ENCODE measurements around the gene CYB5D1. TPM values are rescaled to one million over a fixed set of nuclear protein-coding genes. Genes with fewer than 3 reads are reported as not detected.

CYB5D1 gene
- total RNA-seq, 1 experiment from 2014 or later = 18.7 TPM

DNA sequence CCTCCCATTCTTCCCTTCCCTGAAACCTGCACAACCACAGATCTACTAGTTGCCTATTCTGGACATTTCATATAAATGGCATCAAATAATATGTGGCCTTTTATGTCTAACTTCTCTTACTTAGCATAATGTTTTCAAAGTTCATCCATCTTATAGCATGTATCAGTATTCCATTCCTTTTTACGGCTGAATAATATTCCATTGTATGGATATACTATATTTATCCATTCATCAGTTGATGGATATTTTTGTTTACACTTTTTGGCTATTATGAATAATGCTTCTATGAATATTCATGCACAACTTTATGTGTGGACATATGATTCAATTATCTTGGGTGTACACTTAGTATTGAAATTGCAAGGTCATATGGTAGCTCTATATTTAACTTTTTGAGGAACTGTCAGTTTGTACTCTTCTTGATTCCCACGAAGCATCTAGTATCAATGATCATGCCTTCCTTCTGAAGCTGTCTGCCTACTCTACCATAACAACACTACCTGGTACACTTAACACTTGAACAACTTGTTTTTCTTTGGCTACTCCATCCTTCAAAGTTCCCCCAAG, 18.1 kb downstream of the CYB5D1 start:
- intact Hi-C loops (cut with micrococcal nuclease; ENCODE audit: unreplicated experiment) = no loop called here
- DNase-seq (ENCODE audit: low spot score) = no peak
- H3K9me3 ChIP-seq (ENCODE audit: low read depth, low read length, poor library complexity, severe bottlenecking) = no peaks in the 10 kb centered on the region
- no peaks in the 10 kb centered on the region for H3K4me1 ChIP-seq (ENCODE audit: insufficient read depth, low read length, poor library complexity, severe bottlenecking)
- no TSS peak for BruUV-seq (replicated peaks)
- POLR2A ChIA-PET (ENCODE audit: low non-redundant PET) = no interaction called here
- TF ChIP-seq, protein P1, sequence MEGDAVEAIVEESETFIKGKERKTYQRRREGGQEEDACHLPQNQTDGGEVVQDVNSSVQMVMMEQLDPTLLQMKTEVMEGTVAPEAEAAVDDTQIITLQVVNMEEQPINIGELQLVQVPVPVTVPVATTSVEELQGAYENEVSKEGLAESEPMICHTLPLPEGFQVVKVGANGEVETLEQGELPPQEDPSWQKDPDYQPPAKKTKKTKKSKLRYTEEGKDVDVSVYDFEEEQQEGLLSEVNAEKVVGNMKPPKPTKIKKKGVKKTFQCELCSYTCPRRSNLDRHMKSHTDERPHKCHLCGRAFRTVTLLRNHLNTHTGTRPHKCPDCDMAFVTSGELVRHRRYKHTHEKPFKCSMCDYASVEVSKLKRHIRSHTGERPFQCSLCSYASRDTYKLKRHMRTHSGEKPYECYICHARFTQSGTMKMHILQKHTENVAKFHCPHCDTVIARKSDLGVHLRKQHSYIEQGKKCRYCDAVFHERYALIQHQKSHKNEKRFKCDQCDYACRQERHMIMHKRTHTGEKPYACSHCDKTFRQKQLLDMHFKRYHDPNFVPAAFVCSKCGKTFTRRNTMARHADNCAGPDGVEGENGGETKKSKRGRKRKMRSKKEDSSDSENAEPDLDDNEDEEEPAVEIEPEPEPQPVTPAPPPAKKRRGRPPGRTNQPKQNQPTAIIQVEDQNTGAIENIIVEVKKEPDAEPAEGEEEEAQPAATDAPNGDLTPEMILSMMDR (conservative IDR thresholded peaks at IDR 0.05; ENCODE audit: low read depth, low read length) = no peak
- TF ChIP-seq EZH2 (IDR thresholded peaks at IDR 0.05; ENCODE audit: borderline replicate concordance, low read depth, low read length, poor library complexity, severe bottlenecking) = no peak
- H3K36me3 ChIP-seq (ENCODE audit: insufficient read depth, low read length, poor library complexity, severe bottlenecking) = peaks cover 13% of the 10 kb centered on the region
- CTCF ChIA-PET = interaction anchor here (0.6 kb wide), 1 partner anchor 16 kb away, joined by 4 read pairs; no protein-coding TSS in a partner anchor
- no peak overlapping the region for H3K27ac ChIP-seq (ENCODE audit: low read depth, low read length, poor library complexity, severe bottlenecking)
- no peaks in the 10 kb centered on the region for H3K27me3 ChIP-seq (replicated peaks; ENCODE audit: insufficient read depth, low read depth, low read length, poor library complexity)
- no peak overlapping the region for H3K4me3 ChIP-seq (ENCODE audit: low read depth, low read length, poor library complexity, severe bottlenecking)

DNA sequence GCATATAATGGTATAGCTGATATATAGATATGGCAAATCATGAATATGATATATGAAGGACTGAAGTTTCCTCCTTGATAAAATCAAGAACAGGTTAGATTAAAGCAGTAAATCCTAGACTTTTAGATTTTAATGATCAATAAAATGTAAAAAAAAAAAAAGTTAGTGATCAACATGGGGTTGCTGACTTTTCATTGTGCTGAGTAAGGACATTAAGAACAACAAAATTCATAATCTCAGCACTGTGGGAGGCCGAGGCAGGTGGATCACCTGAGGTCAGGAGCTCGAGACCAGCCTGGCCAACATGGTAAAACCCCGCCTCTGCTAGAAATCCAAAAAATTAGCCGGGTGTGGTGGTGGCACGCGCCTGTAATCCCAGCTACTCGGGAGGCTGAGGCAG, 20.4 kb downstream of the CYB5D1 start:
- Histone ChIP-seq H3K27me3 (replicated peaks; ENCODE audit: insufficient read depth, low read depth, low read length, poor library complexity) (no peaks in the 10 kb centered on the region), H3K9me3 (ENCODE audit: low read depth, low read length, poor library complexity, severe bottlenecking) (no peaks in the 10 kb centered on the region), H3K36me3 (ENCODE audit: insufficient read depth, low read length, poor library complexity, severe bottlenecking) (peaks cover 13% of the 10 kb centered on the region), H3K27ac (ENCODE audit: low read depth, low read length, poor library complexity, severe bottlenecking) (no peak overlapping the region), H3K4me1 (ENCODE audit: insufficient read depth, low read length, poor library complexity, severe bottlenecking) (peaks cover 16% of the 10 kb centered on the region), H3K4me3 (ENCODE audit: low read depth, low read length, poor library complexity, severe bottlenecking) (no peak overlapping the region)
- no peak for TF ChIP-seq EZH2 (IDR thresholded peaks at IDR 0.05; ENCODE audit: borderline replicate concordance, low read depth, low read length, poor library complexity, severe bottlenecking)
- TF ChIP-seq, protein P1 (conservative IDR thresholded peaks at IDR 0.05; ENCODE audit: low read depth, low read length) = no peak
- intact Hi-C loops (cut with micrococcal nuclease; ENCODE audit: unreplicated experiment) = no loop called here
- ChIA-PET POLR2A (ENCODE audit: low non-redundant PET) (no interaction called here), CTCF (no interaction called here)
- BruUV-seq (replicated peaks) = no TSS peak
- no peak for DNase-seq (ENCODE audit: low spot score)

DNA sequence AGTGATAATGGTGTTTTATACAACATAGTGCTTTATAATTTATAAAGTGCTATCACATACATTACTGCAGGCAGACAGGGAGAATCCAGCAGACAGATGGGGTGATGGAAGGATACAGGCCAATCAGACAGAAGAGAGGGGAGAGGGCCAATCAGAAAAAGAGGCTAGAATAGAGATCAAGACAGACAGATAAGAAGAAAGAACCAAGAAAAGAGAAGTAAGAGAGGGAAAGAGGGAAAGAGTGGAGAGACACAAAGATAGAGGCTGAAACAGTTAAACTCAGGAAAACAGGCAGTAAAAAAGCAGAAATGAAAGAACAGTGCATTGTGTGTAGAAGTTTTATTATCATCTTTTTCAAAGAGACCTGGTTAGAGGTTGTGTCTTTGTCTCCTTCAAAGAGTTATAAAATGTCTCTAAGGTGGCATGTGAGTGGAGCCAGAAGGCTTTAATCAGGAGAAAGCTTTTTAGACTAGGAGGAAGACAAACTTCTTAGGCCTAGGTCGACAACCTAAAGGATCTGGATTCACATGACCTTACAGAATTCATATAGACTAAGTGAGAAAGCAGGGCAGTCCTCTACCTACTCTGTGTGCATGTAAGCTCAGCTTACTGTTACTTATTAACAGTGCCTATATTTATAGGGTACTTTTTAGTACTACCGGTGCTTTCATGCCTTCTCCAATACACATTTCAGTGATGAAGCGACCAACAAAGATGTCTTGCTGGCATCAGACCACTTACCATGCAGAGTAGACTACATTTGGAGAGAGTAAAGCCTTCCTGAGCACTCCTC, 22.5 kb downstream of the CYB5D1 start:
- H3K36me3 ChIP-seq (ENCODE audit: insufficient read depth, low read length, poor library complexity, severe bottlenecking) = peaks cover 13% of the 10 kb centered on the region
- ChIA-PET POLR2A (ENCODE audit: low non-redundant PET) (no interaction called here), CTCF (no interaction called here)
- no peaks in the 10 kb centered on the region for H3K27me3 ChIP-seq (replicated peaks; ENCODE audit: insufficient read depth, low read depth, low read length, poor library complexity)
- intact Hi-C loops (cut with micrococcal nuclease; ENCODE audit: unreplicated experiment) = no loop called here
- no peak overlapping the region for H3K27ac ChIP-seq (ENCODE audit: low read depth, low read length, poor library complexity, severe bottlenecking)
- no peak for DNase-seq (ENCODE audit: low spot score)
- no peaks in the 10 kb centered on the region for H3K9me3 ChIP-seq (ENCODE audit: low read depth, low read length, poor library complexity, severe bottlenecking)
- TF ChIP-seq EZH2 (IDR thresholded peaks at IDR 0.05; ENCODE audit: borderline replicate concordance, low read depth, low read length, poor library complexity, severe bottlenecking) = no peak
- TF ChIP-seq, protein P1 (conservative IDR thresholded peaks at IDR 0.05; ENCODE audit: low read depth, low read length) = no peak
- H3K4me3 ChIP-seq (ENCODE audit: low read depth, low read length, poor library complexity, severe bottlenecking) = no peak overlapping the region
- no TSS peak for BruUV-seq (replicated peaks)
- H3K4me1 ChIP-seq (ENCODE audit: insufficient read depth, low read length, poor library complexity, severe bottlenecking) = peaks cover 25% of the 10 kb centered on the region
